HG02623 (cell line): ENCODE measurements around the gene HMCN2.

ENCODE experiments used
- ATAC-seq: cut with Tn5 transposase; IDR thresholded peaks from one replicate; pipeline ENCODE4 v1.9.1; 2021; ENCODE audit warnings: moderate library complexity; ENCODE audit not compliant: unreplicated experiment

Gene HMCN2

GRCh38 chr9:130265431-130266235 is at the start of gene HMCN2:
TSS of gene HMCN2 (plus strand) at chr9:130265760. CDS start at chr9:130265879, 119 bp downstream.
- ATAC-seq = no peak

- no peak for ATAC-seq
Measured at GRCh38 chr9:130217838-130218237, 47.7 kb upstream of the HMCN2 start.

- no peak for ATAC-seq
Measured at GRCh38 chr9:130219661-130220096, 45.9 kb upstream of the HMCN2 start.

- no peak for ATAC-seq
Measured at GRCh38 chr9:130220352-130220751, 45.2 kb upstream of the HMCN2 start.

- ATAC-seq = no peak
Measured at GRCh38 chr9:130222833-130223232, 42.7 kb upstream of the HMCN2 start.

- ATAC-seq = no peak
Measured at GRCh38 chr9:130225071-130225470, 40.5 kb upstream of the HMCN2 start.

- no peak for ATAC-seq
Measured at GRCh38 chr9:130225586-130225985, 40.0 kb upstream of the HMCN2 start.

- no peak for ATAC-seq
Measured at GRCh38 chr9:130226112-130226511, 39.4 kb upstream of the HMCN2 start.

- no peak for ATAC-seq
Measured at GRCh38 chr9:130227833-130228232, 37.7 kb upstream of the HMCN2 start.

- ATAC-seq = no peak
Measured at GRCh38 chr9:130229759-130230158, 35.8 kb upstream of the HMCN2 start.

- no peak for ATAC-seq
Measured at GRCh38 chr9:130230631-130231030, 34.9 kb upstream of the HMCN2 start.

- no peak for ATAC-seq
Measured at GRCh38 chr9:130232899-130233586, 32.5 kb upstream of the HMCN2 start.

- ATAC-seq = no peak
Measured at GRCh38 chr9:130233587-130233945, 32.0 kb upstream of the HMCN2 start.

GRCh38 chr9:130234340-130235260 is 31.0 kb upstream of the HMCN2 start:
- no peak for ATAC-seq

- no peak for ATAC-seq
Measured at GRCh38 chr9:130235558-130236435, 29.8 kb upstream of the HMCN2 start.

- no peak for ATAC-seq
Measured at GRCh38 chr9:130236436-130236985, 29.0 kb upstream of the HMCN2 start.

- no peak for ATAC-seq
Measured at GRCh38 chr9:130237076-130237475, 28.5 kb upstream of the HMCN2 start.

- ATAC-seq = no peak
Measured at GRCh38 chr9:130237763-130238524, 27.6 kb upstream of the HMCN2 start.

GRCh38 chr9:130239363-130239695 is 26.2 kb upstream of the HMCN2 start:
- ATAC-seq = no peak
